Loucy (cell line): ENCODE results near the gene QPCT.
"Not testable (repeated sequence)": the region's sequence is repeated elsewhere in the genome, so short reads cannot be mapped to it uniquely, and the experiment has no call there.

Experiments
- H2AFZ ChIP-seq: fragments of 200-600 bp; sonication (generic); 2 replicates; pipeline ENCODE4 v1.6.0; 2016; ENCODE audit warnings: antibody characterized with exemption, mild to moderate bottlenecking, low read length, moderate library complexity
- H3F3A ChIP-seq: fragments of 200-600 bp; 2 replicates; pipeline ENCODE4 v1.6.0; 2016; ENCODE audit warnings: antibody characterized with exemption, low read depth, mild to moderate bottlenecking
- H3K27me3 ChIP-seq: fragments of 200-600 bp; sonication (generic); 2 replicates; pipeline ENCODE4 v1.6.1; 2014; ENCODE audit warnings: low read length, mild to moderate bottlenecking; ENCODE audit not compliant: insufficient read depth, poor library complexity, severe bottlenecking
- H3K36me3 ChIP-seq: fragments of 200-600 bp; sonication (generic); 2 replicates; pipeline ENCODE4 v1.6.1; 2016; ENCODE audit warnings: low read length; ENCODE audit not compliant: insufficient read depth
- H3K4me1 ChIP-seq: fragments of 200-600 bp; sonication (generic); 2 replicates; pipeline ENCODE4 v1.5.1; 2014; ENCODE audit warnings: low read length, mild to moderate bottlenecking; ENCODE audit not compliant: insufficient read depth, poor library complexity, severe bottlenecking
- H3K4me2 ChIP-seq: fragments of 200-600 bp; sonication (generic); 2 replicates; pipeline ENCODE4 v1.6.0; 2014; ENCODE audit warnings: antibody characterized with exemption, low read length, low read depth, mild to moderate bottlenecking; ENCODE audit not compliant: poor library complexity, severe bottlenecking
- H3K4me3 ChIP-seq: fragments of 200-600 bp; sonication (generic); 2 replicates; pipeline ENCODE4 v1.5.1; 2014; ENCODE audit warnings: low read length, mild to moderate bottlenecking, mixed read lengths; ENCODE audit not compliant: poor library complexity, severe bottlenecking
- H3K79me2 ChIP-seq: fragments of 200-600 bp; sonication (generic); 2 replicates; pipeline ENCODE4 v1.6.1; 2014; ENCODE audit warnings: low read length; ENCODE audit not compliant: insufficient read depth
- H3K9ac ChIP-seq: fragments of 200-600 bp; sonication (generic); 2 replicates; pipeline ENCODE4 v1.6.0; 2014; ENCODE audit warnings: mild to moderate bottlenecking, low read depth, low read length, moderate library complexity; ENCODE audit not compliant: poor library complexity, severe bottlenecking
- H3K9me2 ChIP-seq: fragments of 200-600 bp; sonication (generic); replicated peaks from 2 replicates; pipeline ENCODE4 v1.6.1; 2016; ENCODE audit warnings: low read depth, low read length, mixed read lengths
- H3K9me3 ChIP-seq: fragments of 200-600 bp; sonication (generic); 2 replicates; pipeline ENCODE4 v1.6.1; 2014; ENCODE audit warnings: mild to moderate bottlenecking, antibody characterized with exemption, low read length, low read depth; ENCODE audit not compliant: insufficient read depth
- H4K20me1 ChIP-seq: fragments of 200-600 bp; sonication (generic); 2 replicates; pipeline ENCODE4 v1.6.0; 2014; ENCODE audit warnings: antibody characterized with exemption, low read length, mild to moderate bottlenecking; ENCODE audit not compliant: insufficient read depth, poor library complexity, severe bottlenecking
- EZH2phosphoT487 ChIP-seq: fragments of 200-600 bp; IDR thresholded peaks from 2 replicates; pipeline ENCODE4 v1.6.1; 2018; ENCODE audit warnings: antibody characterized with exemption, mild to moderate bottlenecking, moderate library complexity, borderline replicate concordance
- TF ChIP-seq, protein P1 (sequence below): fragments of 200-600 bp; sonication (generic); conservative IDR thresholded peaks from 2 replicates; pipeline ENCODE4 v1.5.1; 2014; ENCODE audit warnings: mild to moderate bottlenecking, antibody characterized with exemption, low read length

QPCT gene

DNA sequence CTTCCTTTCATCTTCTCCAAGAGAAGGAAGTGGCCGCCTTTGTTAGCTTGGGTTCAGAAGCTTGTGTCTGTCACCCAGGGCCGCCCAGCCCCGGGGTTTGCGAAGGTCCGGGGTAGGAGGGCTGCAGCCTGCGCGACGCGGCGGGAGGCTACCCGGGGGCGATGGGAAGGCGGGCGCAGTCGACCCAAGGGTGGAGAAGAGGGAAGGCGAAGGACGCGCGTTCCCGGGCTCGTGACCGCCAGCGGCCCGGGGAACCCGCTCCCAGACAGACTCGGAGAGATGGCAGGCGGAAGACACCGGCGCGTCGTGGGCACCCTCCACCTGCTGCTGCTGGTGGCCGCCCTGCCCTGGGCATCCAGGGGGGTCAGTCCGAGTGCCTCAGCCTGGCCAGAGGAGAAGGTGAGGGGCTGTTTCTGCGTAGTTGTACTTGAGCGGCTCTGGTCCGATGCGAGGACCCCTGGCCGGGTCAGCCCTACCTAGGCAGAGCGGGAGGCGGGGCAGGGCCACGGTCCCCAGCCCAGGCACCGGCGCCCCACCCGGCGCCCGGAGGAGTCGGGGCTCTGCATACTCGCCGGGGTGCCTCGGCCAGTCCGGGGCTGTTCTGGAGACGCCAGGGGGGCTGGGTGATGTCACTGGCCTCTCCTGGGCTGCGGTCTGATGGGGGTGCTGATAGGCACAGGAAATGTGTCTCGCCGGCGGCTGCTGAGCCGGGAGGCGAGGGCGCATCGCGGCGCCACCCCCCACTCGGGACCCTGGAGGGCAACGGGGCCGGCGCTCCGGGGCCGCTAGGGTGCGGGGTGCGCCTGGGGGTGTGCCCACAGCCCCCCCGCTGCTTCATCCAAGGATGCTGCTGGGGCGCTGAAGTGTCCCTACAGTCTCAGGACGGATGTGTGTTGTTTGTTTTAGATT, at the start of gene QPCT:
Gene QPCT, plus strand, starts transcription at position 178 of the 909 bp plus-strand sequence. Its CDS starts 102 bp downstream, at position 280.
- H3K9ac ChIP-seq: no peak within 1 kb of the TSS
- H3K4me1 ChIP-seq: peaks cover 28% of the 10 kb centered on the region
- H3K4me3 ChIP-seq: peak within 1 kb of the TSS; percentile 64
- no peaks in the 10 kb centered on the region for H3F3A ChIP-seq
- H4K20me1 ChIP-seq: no peaks in the 10 kb centered on the region
- peak within 1 kb of the TSS; percentile 51; the same call in 1 of the 2 replicates for H2AFZ ChIP-seq
- H3K36me3 ChIP-seq: no peaks in the 10 kb centered on the region
- H3K79me2 ChIP-seq: no peaks in the 10 kb centered on the region
- H3K9me3 ChIP-seq: no peaks in the 10 kb centered on the region
- no peak for TF ChIP-seq EZH2phosphoT487
- TF ChIP-seq, protein P1, sequence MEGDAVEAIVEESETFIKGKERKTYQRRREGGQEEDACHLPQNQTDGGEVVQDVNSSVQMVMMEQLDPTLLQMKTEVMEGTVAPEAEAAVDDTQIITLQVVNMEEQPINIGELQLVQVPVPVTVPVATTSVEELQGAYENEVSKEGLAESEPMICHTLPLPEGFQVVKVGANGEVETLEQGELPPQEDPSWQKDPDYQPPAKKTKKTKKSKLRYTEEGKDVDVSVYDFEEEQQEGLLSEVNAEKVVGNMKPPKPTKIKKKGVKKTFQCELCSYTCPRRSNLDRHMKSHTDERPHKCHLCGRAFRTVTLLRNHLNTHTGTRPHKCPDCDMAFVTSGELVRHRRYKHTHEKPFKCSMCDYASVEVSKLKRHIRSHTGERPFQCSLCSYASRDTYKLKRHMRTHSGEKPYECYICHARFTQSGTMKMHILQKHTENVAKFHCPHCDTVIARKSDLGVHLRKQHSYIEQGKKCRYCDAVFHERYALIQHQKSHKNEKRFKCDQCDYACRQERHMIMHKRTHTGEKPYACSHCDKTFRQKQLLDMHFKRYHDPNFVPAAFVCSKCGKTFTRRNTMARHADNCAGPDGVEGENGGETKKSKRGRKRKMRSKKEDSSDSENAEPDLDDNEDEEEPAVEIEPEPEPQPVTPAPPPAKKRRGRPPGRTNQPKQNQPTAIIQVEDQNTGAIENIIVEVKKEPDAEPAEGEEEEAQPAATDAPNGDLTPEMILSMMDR: no peak
- H3K27me3 ChIP-seq: no peaks in the 10 kb centered on the region
- peak within 1 kb of the TSS; percentile 70 for H3K4me2 ChIP-seq
- H3K9me2 ChIP-seq: no peaks in the 10 kb centered on the region

GRCh38 chr2:37294858-37295257, 49.6 kb upstream of the QPCT start:
- H2AFZ ChIP-seq, H3K4me1 ChIP-seq, H3F3A ChIP-seq, H3K9me2 ChIP-seq, H4K20me1 ChIP-seq, H3K9ac ChIP-seq, H3K4me2 ChIP-seq, H3K9me3 ChIP-seq, H3K4me3 ChIP-seq, H3K27me3 ChIP-seq: not testable (repeated sequence)
- peaks cover 30% of the 10 kb centered on the region; the same call in 1 of the 2 replicates for H3K36me3 ChIP-seq
- peaks cover 57% of the 10 kb centered on the region for H3K79me2 ChIP-seq

GRCh38 chr2:37295469-37296073, 48.9 kb upstream of the QPCT start:
- Histone ChIP-seq H3K36me3 (peaks cover 23% of the 10 kb centered on the region; the same call in 1 of the 2 replicates), H3K27me3 (no peaks in the 10 kb centered on the region), H3K4me2 (no peak overlapping the region), H4K20me1 (peaks cover 13% of the 10 kb centered on the region), H2AFZ (no peak overlapping the region), H3K9me3 (no peaks in the 10 kb centered on the region), H3K9me2 (no peaks in the 10 kb centered on the region), H3K9ac (no peak overlapping the region), H3K4me1 (no peaks in the 10 kb centered on the region), H3F3A (no peaks in the 10 kb centered on the region), H3K4me3 (no peak overlapping the region), H3K79me2 (peaks cover 64% of the 10 kb centered on the region)
- TF ChIP-seq, protein P1: no peak
- no peak for TF ChIP-seq EZH2phosphoT487
